ENCODE measurements around the gene CNGB1. TPM values are rescaled to one million over a fixed set of nuclear protein-coding genes. Genes with fewer than 3 reads are reported as not detected.

Gene CNGB1
- total and polyA plus RNA-seq, 2 of the 13 experiments (the other 11 are each of a cell fraction or from before 2014, with no cell fraction given) = 0.02 to 0.15 TPM

- ATAC-seq = peak; percentile 77
- in situ Hi-C loops (cut with HindIII; ENCODE audit: extremely low pct_ligation_motif_present, low pct_unique_long_range_greater_than_20kb) = no loop called here
- TF ChIP-seq PRDM15 (CRISPR knock-in tag; IDR thresholded peaks at IDR 0.05) = peak; percentile 80; the same call in 1 of the 2 replicates
- TF ChIP-seq ZNF264 (CRISPR knock-in tag; IDR thresholded peaks at IDR 0.05) = no peak
- TF ChIP-seq MAX (IDR thresholded peaks at IDR 0.05) = peak; percentile 43; the same call in 1 of the 2 replicates
- 0 out of 2 replicates have a peak, but pooled peaks have one; percentile 59 for TF ChIP-seq POGK (CRISPR knock-in tag; conservative IDR thresholded peaks at IDR 0.05)
- TF ChIP-seq ZBTB38 (CRISPR knock-in tag; IDR thresholded peaks at IDR 0.05) = peak; percentile 80
- TF ChIP-seq ZBTB39 (CRISPR knock-in tag; IDR thresholded peaks at IDR 0.05) = no peak
- peak; percentile 41; the same call in 1 of the 2 replicates for TF ChIP-seq KDM5B (CRISPR knock-in tag; IDR thresholded peaks at IDR 0.05; ENCODE audit: borderline replicate concordance)
- TF ChIP-seq MAFF (IDR thresholded peaks at IDR 0.05; ENCODE audit: low read depth, low read length) = no peak
- TF ChIP-seq SAFB2 (CRISPR knock-in tag; IDR thresholded peaks at IDR 0.05; ENCODE audit: borderline replicate concordance, low read depth) = 0 out of 2 replicates have a peak, but pooled peaks have one; percentile 58
- TF ChIP-seq GMEB1 (CRISPR knock-in tag; IDR thresholded peaks at IDR 0.05; ENCODE audit: borderline replicate concordance) = no peak
These were observed 13.7 kb upstream of the CNGB1 start for GRCh38 chr16:57984443-57985203.

More at GRCh38 chr16:57984443-57985203, 13.7 kb upstream of the CNGB1 start:
- peaks cover 3 to 37% of the 10 kb centered on the region in 2 experiments; a peak in 3 of 5 replicates for H3K27me3 ChIP-seq (ENCODE audit: control insufficient read depth in 1 of 2, insufficient read depth in 2 of 2, low read length in 2 of 2)
- no peak overlapping the region for H2AFZ ChIP-seq (ENCODE audit: low read length)
- no peak overlapping the region for H3K27ac ChIP-seq (ENCODE audit: extremely low read length, insufficient read depth, low read length)
- CTCF ChIA-PET (ENCODE audit: low intra/inter-chr PET ratio, low total read pairs) = no interaction called here
- H3K4me1 ChIP-seq (ENCODE audit: insufficient read depth, low read length) = peaks cover 25% of the 10 kb centered on the region
- H3K36me3 ChIP-seq (replicated peaks in 1 of 2; ENCODE audit: control insufficient read depth in 1 of 2, insufficient read depth in 2 of 2, low read length in 2 of 2) = no peaks in the 10 kb centered on the region
- FAIRE-seq (no peak), DNase-seq (ENCODE audit: low spot score) (peak; percentile 57)
- H3K4me2 ChIP-seq (ENCODE audit: low read depth, low read length) = peak overlapping the region; percentile 58
- H3K79me2 ChIP-seq (ENCODE audit: insufficient read depth, low read length) = no peaks in the 10 kb centered on the region
- H3K9me3 ChIP-seq (ENCODE audit: low read length) = no peaks in the 10 kb centered on the region
- H3K9ac ChIP-seq (ENCODE audit: insufficient read depth, low read depth, low read length) = no peak overlapping the region
- no TSS peak for BruUV-seq (replicated peaks)
- no peaks in the 10 kb centered on the region for H4K20me1 ChIP-seq (ENCODE audit: insufficient read depth, low read length)
- peak overlapping the region; percentile 33 to 51 (median 34); a peak in 4 of 6 replicates for H3K4me3 ChIP-seq (replicated peaks in 1 of 3; ENCODE audit: insufficient read depth in 1 of 3, low read depth in 2 of 3, low read length in 3 of 3)
- intact Hi-C loops (cut with micrococcal nuclease; ENCODE audit: unreplicated experiment) = no loop called here
- POLR2A ChIA-PET = no interaction called here
- WGBS (ENCODE audit: low lambda C conversion rate) = 38% methylated on average over 52 of the region's 64 CpGs

Data from HepG2 (cell line).